GM18873 (cell line): ENCODE data around the gene RPS8.
"Not testable (repeated sequence)": the region's sequence is repeated elsewhere in the genome, so short reads cannot be mapped to it uniquely, and the experiment has no call there.

ENCODE experiments used
- ATAC-seq: cut with Tn5 transposase; IDR thresholded peaks from one replicate; pipeline ENCODE4 v1.9.1; 2021; ENCODE audit warnings: mild to moderate bottlenecking, moderate library complexity, moderate number of reproducible peaks; ENCODE audit not compliant: unreplicated experiment, low FRiP score

The RPS8 gene

DNA sequence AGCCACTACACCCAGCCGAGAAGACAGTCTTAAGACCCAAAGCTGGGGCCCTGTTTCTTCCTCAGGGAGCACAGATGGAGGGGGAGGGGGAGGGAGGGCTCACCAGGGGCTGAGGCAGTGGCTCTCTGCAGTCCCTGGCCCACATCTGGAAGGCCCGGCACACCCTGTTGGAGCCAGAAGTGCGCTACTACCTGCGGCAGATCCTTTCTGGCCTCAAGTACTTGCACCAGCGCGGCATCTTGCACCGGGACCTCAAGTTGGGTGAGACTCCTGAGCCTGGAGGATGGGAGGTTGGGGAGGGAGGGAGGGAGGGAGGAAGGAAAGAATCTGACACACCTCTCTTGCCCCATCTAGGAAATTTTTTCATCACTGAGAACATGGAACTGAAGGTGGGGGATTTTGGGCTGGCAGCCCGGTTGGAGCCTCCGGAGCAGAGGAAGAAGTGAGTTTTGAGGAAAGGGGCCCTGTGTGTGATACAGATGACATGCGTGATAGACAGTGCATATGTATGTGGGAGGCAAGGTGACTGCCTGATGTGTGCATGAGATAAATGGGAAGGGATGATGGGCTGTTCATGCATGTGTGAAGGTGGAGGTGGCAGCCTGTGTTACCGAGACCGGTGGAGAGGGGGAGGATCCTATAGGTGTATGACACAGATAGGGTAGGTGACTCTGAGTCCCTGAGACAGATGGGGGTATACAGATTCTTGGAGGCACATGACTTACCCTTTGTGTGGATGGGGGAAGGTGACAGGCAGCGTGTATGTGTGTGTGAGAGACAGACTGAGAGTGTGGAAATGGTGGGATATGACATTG is 26.4 kb downstream of the RPS8 start:
- ATAC-seq: no peak

DNA sequence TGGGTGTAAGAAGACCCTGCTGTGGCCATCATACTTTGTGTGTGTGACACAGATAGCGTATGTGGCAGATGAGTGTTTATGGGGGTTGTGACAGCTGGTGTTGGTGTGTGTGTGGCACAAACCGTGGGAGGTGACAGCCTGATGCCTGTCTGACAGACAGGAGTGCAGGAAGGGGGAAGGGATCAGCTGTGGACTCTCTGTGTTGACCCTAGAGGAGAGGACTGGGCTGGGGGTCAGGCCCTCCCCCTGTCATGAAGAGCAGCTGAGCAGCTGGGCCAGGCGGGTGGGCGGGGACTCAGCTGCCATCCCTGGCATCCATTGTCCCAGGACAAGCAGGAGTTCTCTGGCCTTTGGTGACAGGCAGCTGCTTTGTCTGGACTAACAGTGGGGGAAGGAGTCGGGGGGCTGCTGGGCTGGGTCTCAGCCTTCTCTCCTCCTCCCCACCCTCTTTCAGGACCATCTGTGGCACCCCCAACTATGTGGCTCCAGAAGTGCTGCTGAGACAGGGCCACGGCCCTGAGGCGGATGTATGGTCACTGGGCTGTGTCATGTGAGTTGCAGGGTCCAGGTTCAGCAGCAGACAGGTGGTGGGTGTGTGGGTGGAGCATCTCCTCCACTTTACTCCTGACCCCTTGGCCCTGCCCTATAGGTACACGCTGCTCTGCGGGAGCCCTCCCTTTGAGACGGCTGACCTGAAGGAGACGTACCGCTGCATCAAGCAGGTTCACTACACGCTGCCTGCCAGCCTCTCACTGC is 27.1 kb downstream of the RPS8 start:
- no peak for ATAC-seq

DNA sequence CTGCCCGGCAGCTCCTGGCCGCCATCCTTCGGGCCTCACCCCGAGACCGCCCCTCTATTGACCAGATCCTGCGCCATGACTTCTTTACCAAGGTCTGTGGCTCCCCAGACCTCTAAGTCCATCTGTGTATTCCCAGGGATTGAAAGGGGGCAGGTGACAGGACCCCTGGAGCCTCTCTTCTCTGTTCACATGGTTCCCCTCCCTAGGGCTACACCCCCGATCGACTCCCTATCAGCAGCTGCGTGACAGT is 27.6 kb downstream of the RPS8 start:
- ATAC-seq: no peak

DNA sequence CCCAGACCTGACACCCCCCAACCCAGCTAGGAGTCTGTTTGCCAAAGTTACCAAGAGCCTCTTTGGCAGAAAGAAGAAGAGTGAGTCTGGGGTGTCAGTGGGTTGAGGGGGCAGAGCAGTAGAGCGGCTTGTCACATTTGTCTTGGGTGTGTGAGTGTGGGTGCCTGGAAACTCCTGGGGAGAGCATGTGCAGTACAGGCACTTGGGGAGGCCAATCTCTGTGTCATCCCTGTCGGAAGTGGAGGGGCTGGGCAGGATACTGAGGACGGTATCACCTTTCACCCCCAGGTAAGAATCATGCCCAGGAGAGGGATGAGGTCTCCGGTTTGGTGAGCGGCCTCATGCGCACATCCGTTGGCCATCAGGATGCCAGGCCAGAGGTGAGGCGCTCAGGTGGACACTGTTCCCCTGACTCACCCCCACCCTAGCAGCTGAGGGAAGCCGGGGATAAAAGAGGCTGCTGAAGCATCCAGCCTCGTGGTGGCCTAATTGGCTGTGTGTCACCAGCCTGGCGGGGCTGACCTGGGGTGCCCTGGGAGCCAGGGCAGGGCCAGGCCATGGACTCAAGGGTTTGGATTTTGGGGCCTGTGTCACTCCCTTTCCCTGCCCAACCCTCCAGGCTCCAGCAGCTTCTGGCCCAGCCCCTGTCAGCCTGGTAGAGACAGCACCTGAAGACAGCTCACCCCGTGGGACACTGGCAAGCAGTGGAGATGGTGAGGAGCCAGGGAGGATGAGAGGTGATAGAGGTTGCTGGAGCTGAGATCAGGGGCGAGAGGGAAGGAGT is 28.2 kb downstream of the RPS8 start:
- no peak for ATAC-seq

DNA sequence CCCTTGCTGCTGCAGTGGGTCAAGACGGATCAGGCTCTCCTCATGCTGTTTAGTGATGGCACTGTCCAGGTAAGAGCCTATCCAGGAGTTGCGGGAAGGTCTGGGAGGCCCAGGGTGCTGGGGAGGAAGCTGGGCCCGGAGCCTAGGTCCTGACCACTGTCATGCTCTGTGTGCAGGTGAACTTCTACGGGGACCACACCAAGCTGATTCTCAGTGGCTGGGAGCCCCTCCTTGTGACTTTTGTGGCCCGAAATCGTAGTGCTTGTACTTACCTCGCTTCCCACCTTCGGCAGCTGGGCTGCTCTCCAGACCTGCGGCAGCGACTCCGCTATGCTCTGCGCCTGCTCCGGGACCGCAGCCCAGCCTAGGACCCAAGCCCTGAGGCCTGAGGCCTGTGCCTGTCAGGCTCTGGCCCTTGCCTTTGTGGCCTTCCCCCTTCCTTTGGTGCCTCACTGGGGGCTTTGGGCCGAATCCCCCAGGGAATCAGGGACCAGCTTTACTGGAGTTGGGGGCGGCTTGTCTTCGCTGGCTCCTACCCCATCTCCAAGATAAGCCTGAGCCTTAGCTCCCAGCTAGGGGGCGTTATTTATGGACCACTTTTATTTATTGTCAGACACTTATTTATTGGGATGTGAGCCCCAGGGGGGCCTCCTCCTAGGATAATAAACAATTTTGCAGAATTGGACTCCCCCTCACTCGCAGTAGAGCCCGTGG is 30.1 kb downstream of the RPS8 start:
- no peak for ATAC-seq

DNA sequence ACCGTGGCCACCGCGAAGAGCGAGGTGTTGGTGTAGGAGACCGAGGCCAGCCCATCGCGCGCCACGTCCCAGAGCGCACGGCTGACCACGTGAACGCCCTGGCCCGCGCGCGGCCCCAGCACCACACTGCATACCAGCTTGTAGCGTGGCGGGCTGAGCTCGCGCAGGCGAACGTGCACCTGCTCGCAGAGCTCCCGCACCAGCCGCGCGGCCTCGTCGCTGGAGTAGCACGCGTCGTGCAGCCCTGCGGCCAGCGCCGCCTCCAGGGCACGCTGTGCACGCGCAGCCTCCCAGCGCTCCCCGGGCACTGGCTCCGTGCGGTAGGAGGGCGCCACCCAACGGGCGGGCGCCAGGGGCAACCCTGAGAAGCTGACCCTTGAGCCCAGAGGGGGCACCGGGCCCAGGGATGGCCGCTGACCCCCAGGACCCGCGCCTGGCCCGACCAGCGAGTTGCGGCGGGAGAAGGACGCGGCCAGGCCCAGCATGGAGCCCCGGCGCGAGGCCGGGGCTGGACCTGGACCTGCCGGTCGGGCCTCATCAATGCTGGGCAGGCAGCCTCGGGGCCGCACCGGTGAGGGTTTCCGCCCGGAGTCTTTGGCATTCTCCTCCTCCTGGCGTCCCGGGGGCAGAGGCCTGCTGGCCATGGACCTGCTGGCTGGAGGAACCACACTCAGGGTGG is 30.8 kb downstream of the RPS8 start:
- ATAC-seq: no peak

DNA sequence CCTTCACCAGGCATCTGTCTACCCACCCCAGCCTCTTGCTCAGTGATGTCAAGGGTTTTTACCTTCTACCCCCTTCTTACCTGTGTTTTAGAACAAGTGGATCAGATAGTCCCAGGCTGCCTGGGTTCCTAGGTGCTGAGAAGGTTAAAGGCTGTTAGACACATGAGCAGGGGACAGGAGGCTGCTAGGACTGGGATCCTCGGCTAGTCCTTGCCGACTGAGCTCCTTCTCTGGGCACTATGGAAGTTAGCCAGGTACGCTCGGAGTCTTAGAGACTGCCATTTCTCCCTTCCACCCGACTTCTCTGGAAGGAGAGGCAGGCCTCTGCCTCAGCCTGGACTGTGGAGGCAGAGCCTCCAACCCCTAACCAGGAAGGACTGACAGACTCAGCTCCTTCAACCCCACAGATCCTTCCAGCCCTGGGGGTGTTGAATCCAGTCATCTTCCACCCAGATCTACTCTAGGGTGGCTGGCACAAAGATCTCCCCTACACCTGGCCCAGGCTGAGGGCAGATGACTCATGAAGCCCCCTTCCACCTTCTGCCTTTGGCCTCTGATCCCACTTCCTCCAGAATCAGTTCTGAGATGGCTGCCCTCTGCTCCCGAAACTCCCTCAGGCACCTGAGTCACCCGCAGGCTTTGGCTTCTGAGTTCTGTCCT is 31.5 kb downstream of the RPS8 start, which contains the start of gene DYNLT4:
DYNLT4 (minus strand) TSS at position 648 of the 660 bp plus-strand sequence. CDS start 683 bp downstream, outside the sequence.
- no peak for ATAC-seq

DNA sequence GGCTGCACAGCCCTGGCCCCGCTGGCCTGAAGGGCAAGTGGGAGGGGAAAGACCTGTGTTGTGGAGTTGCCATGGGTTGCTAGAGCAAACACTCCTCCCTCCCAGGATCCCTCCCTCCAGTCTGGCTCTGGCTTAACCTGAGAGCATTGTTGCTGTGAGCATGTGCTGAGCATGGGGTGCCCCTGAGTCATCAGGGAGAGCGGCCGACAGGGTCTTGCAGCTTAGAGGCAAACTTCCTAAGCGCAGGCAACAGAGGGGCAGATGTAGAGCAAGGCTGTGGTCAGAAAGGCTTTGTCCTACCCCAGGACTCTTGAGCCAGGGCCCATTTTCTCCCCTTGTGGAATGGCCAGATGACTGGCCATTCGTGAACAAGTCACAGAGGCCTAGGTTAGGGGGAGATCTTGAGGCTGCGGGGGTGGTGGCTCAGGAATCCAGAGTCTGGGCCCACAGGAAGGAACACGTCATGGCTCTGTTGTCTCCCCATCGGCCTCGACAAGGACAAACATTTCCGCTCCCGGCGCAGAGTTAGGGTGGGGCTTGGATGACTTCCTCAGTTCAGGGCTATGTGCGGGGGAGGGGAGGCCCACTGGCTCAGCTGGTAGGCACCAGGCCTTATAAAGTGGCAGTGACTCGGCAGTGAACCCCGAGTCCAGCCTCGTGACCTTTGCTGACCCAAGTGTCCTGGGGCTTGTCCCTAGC is 32.2 kb downstream of the RPS8 start:
- ATAC-seq: no peak

DNA sequence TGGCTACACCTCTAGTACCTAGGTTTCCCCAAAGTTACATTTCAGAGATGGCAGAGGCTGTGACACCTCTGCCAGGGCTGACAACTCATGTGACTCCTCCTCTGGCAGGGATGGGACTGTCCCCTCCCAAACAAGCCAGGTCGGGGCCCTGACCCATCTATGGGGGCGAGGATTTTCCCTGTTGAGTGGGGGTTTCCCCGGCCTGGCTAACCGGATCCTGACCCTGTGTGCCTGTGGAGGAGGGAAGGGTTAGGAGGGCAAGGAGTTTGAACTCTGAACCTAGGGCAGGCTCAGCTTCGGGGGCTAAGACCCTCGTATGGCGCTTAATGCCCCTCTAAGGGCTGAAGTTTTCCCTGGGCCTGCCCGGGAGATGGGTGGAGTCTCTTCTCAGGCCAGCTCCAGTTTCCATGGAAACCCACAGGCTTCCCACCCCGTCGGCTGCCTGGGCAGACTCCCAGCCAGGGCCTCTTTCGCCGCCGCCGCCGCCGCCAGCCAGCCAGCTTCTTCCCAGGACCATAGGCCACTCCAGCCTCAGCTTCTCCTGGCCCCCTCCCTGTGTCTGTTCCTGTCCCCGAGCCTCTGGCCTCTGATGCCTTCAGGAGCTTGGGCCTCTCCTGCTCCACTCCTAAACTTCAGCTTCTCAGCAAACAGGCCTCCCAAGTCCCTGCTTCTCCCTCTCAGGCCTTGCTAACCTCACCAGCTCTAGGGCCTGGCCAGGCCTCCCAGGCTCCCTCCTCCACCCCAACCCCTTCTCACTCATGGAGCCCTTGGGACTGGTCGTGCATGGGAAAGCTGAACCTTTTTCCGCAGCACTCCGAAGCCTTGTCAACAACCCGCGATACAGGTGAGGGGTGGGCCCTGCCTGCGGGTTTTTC is 33.0 kb downstream of the RPS8 start, which contains the start of gene BTBD19:
BTBD19 (plus strand) TSS at position 461 of the 875 bp plus-strand sequence; CDS start at position 759, 298 bp downstream.
- no peak for ATAC-seq

DNA sequence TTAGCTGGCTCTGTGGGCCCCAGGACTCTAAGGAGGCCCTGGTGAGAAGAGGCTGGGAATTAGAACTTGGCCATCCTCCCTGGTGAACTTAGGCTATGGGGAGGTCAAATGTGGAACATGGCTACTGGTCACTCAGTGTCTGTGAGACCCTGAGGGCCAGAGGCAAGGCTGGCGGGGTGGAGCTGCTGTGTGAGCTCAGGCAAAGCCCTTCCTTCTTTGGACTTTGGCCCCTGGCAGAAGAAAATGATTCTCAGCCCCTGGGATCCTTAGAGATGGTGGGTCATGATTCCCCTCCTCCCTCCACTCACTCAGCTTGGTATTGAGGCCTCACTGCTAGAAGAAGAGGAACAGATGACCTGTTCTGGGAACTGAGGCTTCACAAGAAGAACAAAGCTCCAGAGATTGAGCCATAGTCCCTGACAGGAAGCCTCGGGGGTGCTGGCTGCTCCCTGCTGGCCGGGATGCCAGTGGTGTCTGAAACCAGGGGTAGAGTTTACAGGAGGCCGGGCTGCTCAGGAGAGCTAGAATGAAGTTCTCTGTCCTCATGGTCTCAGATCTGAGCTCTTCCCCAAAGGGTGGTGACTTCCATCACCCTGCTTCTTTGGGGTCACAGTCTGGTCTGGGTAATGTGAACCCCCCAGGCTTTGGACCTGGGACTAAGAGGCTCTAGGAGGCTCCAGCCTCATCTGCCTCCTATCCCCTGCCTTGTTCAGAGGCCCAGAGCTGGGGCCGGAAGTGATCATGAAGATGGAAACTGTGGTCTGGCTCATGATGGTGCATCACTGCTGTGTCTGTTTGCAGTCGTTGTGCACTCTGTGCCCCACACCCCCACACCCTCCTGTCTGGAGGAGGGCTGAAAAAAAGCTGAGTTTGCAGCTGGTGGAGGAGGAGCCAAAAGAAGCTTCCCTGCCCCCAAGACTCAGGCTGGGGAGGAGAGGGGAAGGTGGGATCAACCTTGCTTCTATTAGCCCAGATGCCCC is 33.9 kb downstream of the RPS8 start:
- ATAC-seq: no peak

DNA sequence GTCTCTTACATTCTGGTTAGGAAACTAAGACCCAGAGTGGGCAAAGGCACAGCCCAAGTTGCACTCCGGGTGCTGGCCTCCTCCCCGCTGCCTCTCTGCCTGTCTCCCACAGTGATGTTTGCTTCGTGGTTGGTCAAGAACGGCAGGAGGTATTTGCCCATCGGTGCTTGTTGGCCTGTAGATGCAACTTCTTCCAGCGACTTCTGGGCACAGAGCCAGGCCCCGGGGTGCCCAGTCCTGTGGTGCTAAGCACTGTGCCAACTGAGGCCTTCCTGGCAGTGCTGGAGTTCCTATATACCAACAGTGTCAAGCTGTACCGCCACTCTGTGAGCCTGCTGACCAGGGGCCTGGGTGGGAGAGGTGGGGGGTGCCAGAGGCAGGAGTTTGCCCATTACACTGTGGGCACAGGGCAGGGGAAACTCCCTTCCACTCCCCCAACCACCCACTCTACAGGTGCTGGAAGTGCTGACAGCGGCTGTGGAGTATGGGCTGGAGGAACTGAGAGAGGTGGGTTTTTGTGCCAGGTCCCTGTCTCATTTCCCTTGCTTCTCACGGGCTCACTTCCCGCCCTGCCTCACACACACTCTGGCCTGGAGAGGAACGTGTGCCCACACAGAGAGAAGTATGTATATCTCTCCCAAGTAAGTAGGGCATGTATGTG is 34.9 kb downstream of the RPS8 start:
- no peak for ATAC-seq

DNA sequence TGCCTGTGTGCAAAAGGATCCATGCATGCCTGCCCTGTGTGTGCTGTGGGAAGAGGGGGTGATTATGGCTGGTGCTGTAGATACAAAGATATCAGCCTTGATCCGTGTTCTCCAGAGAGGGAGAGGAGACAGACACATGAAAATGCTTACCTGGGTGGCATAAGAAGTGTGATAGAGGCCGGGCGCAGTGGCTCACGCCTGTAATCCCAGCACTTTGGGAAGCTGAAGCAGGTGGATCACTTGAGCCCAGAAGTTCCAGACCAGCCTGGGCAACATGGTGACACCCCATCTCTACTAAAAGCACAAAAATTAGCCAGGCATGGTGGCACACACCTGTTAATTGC is 35.4 kb downstream of the RPS8 start:
- ATAC-seq: not testable (repeated sequence)

DNA sequence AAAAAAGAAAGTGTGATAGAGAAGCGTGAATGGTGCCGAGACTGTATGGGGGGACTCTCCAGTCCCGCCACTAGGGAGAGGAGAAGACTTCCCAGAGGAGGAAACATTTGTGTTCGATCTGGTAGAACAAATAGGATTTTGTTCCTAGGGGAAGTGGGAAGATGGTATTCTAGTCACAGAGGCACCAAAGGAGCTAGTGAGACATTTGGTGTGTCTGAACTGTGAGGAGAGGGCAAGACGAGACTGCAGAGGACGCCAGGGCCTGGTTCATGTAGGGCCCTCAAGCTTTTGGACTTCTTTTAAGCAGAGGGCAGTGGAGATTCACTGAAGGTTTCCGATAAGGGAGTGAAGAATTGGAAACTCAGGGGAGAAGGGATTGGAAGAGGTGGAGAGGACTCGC is 35.9 kb downstream of the RPS8 start:
- ATAC-seq: no peak

DNA sequence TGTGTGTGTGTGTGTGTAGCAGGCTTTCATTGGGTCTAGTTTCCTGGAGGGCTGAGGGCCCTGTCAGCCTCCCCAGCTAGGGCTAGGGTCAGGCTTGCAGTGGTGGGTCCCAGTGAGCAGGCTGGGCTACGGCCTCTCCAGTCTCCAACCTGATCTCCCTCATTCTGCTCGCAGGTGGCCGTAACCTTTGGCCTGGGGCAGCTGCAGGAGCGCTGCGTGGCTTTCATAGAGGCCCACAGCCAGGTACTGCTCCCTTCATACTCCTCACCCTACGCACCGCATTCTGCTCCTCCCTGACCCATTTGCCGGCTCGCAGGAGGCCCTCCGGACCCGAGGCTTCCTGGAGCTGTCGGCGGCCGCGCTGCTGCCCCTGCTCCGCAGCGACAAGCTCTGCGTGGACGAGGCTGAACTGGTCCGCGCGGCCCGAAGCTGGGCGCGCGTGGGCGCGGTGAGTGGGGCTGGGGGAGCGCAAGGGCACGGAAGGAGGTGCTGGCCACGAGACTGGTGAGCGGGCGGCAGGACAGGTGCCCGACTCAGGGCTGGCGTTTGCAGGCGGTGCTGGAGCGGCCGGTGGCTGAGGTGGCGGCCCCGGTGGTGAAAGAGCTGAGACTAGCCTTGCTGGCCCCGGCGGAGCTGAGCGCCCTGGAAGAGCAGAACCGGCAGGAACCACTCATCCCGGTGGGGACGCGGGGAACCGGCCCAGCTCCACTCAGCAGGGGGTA is 37.6 kb downstream of the RPS8 start:
- ATAC-seq: no peak

DNA sequence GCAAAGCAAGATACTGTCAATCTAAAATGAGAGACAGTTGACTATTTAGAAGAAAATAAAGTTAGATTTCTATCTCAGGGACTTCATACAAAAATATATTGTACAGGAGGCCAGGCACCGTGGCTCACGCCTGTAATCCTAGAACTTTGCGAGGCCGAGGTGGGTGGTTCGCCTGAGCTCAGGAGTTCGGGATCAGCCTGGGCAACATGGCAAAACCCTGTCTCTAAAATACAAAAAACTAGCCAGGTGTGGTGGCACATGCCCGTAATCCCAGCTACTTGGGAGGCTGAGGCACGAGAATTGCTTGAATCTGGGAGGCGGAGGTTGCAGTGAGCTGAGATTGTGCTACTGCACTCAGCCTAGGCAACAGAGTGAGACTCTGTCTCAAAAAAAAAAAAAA is 40.6 kb downstream of the RPS8 start:
- not testable (repeated sequence) for ATAC-seq

DNA sequence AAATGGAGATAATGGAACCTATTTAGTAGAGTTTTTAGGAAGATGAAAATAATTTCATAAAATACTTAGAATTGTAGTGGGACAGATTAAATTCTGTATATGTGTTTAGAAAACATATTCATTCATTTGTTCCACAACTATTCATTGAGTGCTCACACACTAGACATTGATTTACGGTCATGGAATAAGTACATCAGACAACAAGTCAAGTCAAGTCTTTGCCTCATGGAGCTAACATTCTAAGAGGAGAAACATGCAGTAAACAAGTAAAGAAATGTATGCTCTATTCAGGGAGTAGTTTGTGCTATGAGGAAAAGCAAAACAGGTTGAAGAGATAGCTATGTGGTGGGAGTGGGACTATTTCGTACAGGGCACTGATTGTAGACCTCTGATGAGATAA is 42.0 kb downstream of the RPS8 start:
- no peak for ATAC-seq
